ENCODE measurements around the gene TTC8. TPM values are rescaled to one million over a fixed set of nuclear protein-coding genes. Genes with fewer than 3 reads are reported as not detected.
A peak's percentile ranks its signal among the peaks of the same experiment; 100 is the strongest.

The TTC8 gene
- total and polyA plus RNA-seq, 4 experiments from 2014 or later: 1.2 to 1.5 (median 1.5) TPM

GRCh38 chr14:88791252-88791621 lies 33.2 kb upstream of the TTC8 start:
- intact Hi-C loops (cut with micrococcal nuclease): loop anchor here (5.0 to 10.0 kb wide), 2 partner anchors 229 to 1164 kb away; partner anchors contain the start of genes EFCAB11, TDP1 and ZC3H14
- H3K27me3 Mint-ChIP-seq: peaks cover 0 to 2% of the 10 kb centered on the region in 2 donors
- peaks cover 8 to 23% (median 13%) of the 10 kb centered on the region in 4 donors for H3K4me1 Mint-ChIP-seq
- H3K4me3 Mint-ChIP-seq: peak overlapping the region; percentile 87 to 93 (median 92)
- Histone ChIP-seq H3K9me3 (ENCODE audit: control insufficient read depth in 1 of 2, low read length in 2 of 2) (no peaks in the 10 kb centered on the region), H3K27ac (ENCODE audit: low read depth, low read length) (no peak overlapping the region), H3K36me3 (ENCODE audit: insufficient read depth, low read length) (no peaks in the 10 kb centered on the region), H3K4me1 (ENCODE audit: insufficient read depth, low read length) (peaks cover 22% of the 10 kb centered on the region), H3K4me3 (ENCODE audit: low read length in 2 of 2) (no peak overlapping the region), H3K27me3 (ENCODE audit: insufficient read depth, low read length) (no peaks in the 10 kb centered on the region)
- H3K36me3 Mint-ChIP-seq: peaks cover 0 to 4% of the 10 kb centered on the region in 2 donors
- ChIA-PET POLR2A (ENCODE audit: partially characterized antibody) (interaction anchor here (3.7 kb wide), 1 partner anchor 33 kb away, joined by 28 read pairs; the partner anchor contains the start of gene TTC8), CTCF (ENCODE audit: partially characterized antibody) (interaction anchor here (0.6 kb wide), 1 partner anchor 33 kb away, joined by 3 read pairs; the partner anchor contains the start of gene TTC8)
- H3K27ac Mint-ChIP-seq: peak overlapping the region in 5 of 7 donors; percentile 25 to 91 (median 54)
- no peak for DNase-seq
- H3K9me3 Mint-ChIP-seq: no peaks in the 10 kb centered on the region

- H3K27me3 ChIP-seq (ENCODE audit: insufficient read depth, low read length): no peaks in the 10 kb centered on the region
- no peaks in the 10 kb centered on the region for H3K36me3 ChIP-seq (ENCODE audit: insufficient read depth, low read length)
- Mint-ChIP-seq H3K36me3 (peaks cover 0 to 4% of the 10 kb centered on the region in 2 donors), H3K4me3 (peak overlapping the region; percentile 87 to 93 (median 92)), H3K4me1 (peaks cover 8 to 23% (median 13%) of the 10 kb centered on the region in 4 donors), H3K27ac (peak overlapping the region; percentile 77 to 91 (median 87)), H3K9me3 (no peaks in the 10 kb centered on the region), H3K27me3 (peaks cover 0 to 2% of the 10 kb centered on the region in 2 donors)
- peaks cover 22% of the 10 kb centered on the region for H3K4me1 ChIP-seq (ENCODE audit: insufficient read depth, low read length)
- peak overlapping the region; percentile 57 to 86 for H3K4me3 ChIP-seq (ENCODE audit: low read length in 2 of 2)
- peak in 3 of 5 donors; percentile 2 to 52 (median 6) for DNase-seq
- intact Hi-C loops (cut with micrococcal nuclease): loop anchor here (1.0 to 10.0 kb wide), 4 partner anchors 32 to 1163 kb away; partner anchors contain the start of genes EFCAB11, TDP1, TTC8 and ZC3H14
- no peaks in the 10 kb centered on the region for H3K9me3 ChIP-seq (ENCODE audit: control insufficient read depth in 1 of 2, low read length in 2 of 2)
- H3K27ac ChIP-seq (ENCODE audit: low read depth, low read length): peak overlapping the region; percentile 63
- POLR2A ChIA-PET (ENCODE audit: partially characterized antibody): interaction anchor here (1.1 to 3.7 kb wide), 4 partner anchors 10 to 33 kb away, joined by 3 to 28 read pairs (median 3); partner anchors contain the start of gene TTC8
- CTCF ChIA-PET (ENCODE audit: partially characterized antibody): interaction anchor here (0.6 to 2.0 kb wide), 3 partner anchors 33 to 125 kb away, joined by 3 to 6 read pairs (median 5); partner anchors contain the start of gene TTC8
Measured at GRCh38 chr14:88791629-88792472, 32.6 kb upstream of the TTC8 start.

GRCh38 chr14:88792473-88793258 lies 31.8 kb upstream of the TTC8 start, which contains the start of gene EML5:
EML5 (minus strand) TSS chr14:88792953; CDS start chr14:88792503, 450 bp downstream.
- DNase-seq: peak; percentile 82 to 86 (median 86)
- Mint-ChIP-seq H3K27ac (peak within 1 kb of the TSS; percentile 77 to 91 (median 87)), H3K27me3 (peaks cover 0 to 2% of the 10 kb centered on the region in 2 donors), H3K4me3 (peak within 1 kb of the TSS; percentile 87 to 93 (median 92)), H3K36me3 (peaks cover 0 to 4% of the 10 kb centered on the region in 2 donors), H3K4me1 (peaks cover 8 to 23% (median 13%) of the 10 kb centered on the region in 4 donors), H3K9me3 (no peaks in the 10 kb centered on the region)
- H3K27me3 ChIP-seq (ENCODE audit: insufficient read depth, low read length): no peaks in the 10 kb centered on the region
- H3K9me3 ChIP-seq (ENCODE audit: control insufficient read depth in 1 of 2, low read length in 2 of 2): no peaks in the 10 kb centered on the region
- no peaks in the 10 kb centered on the region for H3K36me3 ChIP-seq (ENCODE audit: insufficient read depth, low read length)
- intact Hi-C loops (cut with micrococcal nuclease): loop anchor here (1.0 to 10.0 kb wide), 4 partner anchors 32 to 1162 kb away; partner anchors contain the start of genes EFCAB11, TDP1, TTC8 and ZC3H14
- H3K4me3 ChIP-seq (ENCODE audit: low read length in 2 of 2): peak within 1 kb of the TSS; percentile 57 to 86
- CTCF ChIA-PET (ENCODE audit: partially characterized antibody): interaction anchor here (1.1 to 2.0 kb wide), 2 partner anchors 32 to 126 kb away, joined by 5 to 6 read pairs; partner anchors contain the start of gene TTC8
- POLR2A ChIA-PET (ENCODE audit: partially characterized antibody): interaction anchor here (0.6 to 3.7 kb wide), 5 partner anchors 9 to 125 kb away, joined by 3 to 28 read pairs (median 3); partner anchors contain the start of gene TTC8
- peak within 1 kb of the TSS; percentile 63 for H3K27ac ChIP-seq (ENCODE audit: low read depth, low read length)
- H3K4me1 ChIP-seq (ENCODE audit: insufficient read depth, low read length): peaks cover 22% of the 10 kb centered on the region

GRCh38 chr14:88793259-88793625 lies 31.2 kb upstream of the TTC8 start:
- no peak for DNase-seq
- Histone ChIP-seq H3K27me3 (ENCODE audit: insufficient read depth, low read length) (no peaks in the 10 kb centered on the region), H3K27ac (ENCODE audit: low read depth, low read length) (peak overlapping the region; percentile 63), H3K4me1 (ENCODE audit: insufficient read depth, low read length) (peaks cover 22% of the 10 kb centered on the region), H3K9me3 (ENCODE audit: control insufficient read depth in 1 of 2, low read length in 2 of 2) (no peaks in the 10 kb centered on the region), H3K4me3 (ENCODE audit: low read length in 2 of 2) (peak overlapping the region in 1 of 2 donors; percentile 86), H3K36me3 (ENCODE audit: insufficient read depth, low read length) (no peaks in the 10 kb centered on the region)
- POLR2A ChIA-PET (ENCODE audit: partially characterized antibody): interaction anchor here (0.6 to 3.7 kb wide), 5 partner anchors 8 to 126 kb away, joined by 3 to 28 read pairs (median 3); partner anchors contain the start of gene TTC8
- no peaks in the 10 kb centered on the region for H3K9me3 Mint-ChIP-seq
- H3K27me3 Mint-ChIP-seq: peaks cover 0 to 2% of the 10 kb centered on the region in 2 donors
- intact Hi-C loops (cut with micrococcal nuclease): loop anchor here (5.0 to 10.0 kb wide), 2 partner anchors 231 to 1162 kb away; partner anchors contain the start of genes EFCAB11, TDP1 and ZC3H14
- peaks cover 8 to 23% (median 13%) of the 10 kb centered on the region in 4 donors for H3K4me1 Mint-ChIP-seq
- peak overlapping the region in 6 of 7 donors; percentile 57 to 84 (median 72) for H3K27ac Mint-ChIP-seq
- CTCF ChIA-PET (ENCODE audit: partially characterized antibody): interaction anchor here (1.1 to 2.0 kb wide), 2 partner anchors 32 to 126 kb away, joined by 5 to 6 read pairs; partner anchors contain the start of gene TTC8
- H3K36me3 Mint-ChIP-seq: peaks cover 0 to 4% of the 10 kb centered on the region in 2 donors
- peak overlapping the region; percentile 80 to 86 (median 82) for H3K4me3 Mint-ChIP-seq

GRCh38 chr14:88798156-88798555 lies 26.3 kb upstream of the TTC8 start:
- no peak overlapping the region for H3K4me3 ChIP-seq (ENCODE audit: low read length in 2 of 2)
- H3K9me3 ChIP-seq (ENCODE audit: control insufficient read depth in 1 of 2, low read length in 2 of 2): no peaks in the 10 kb centered on the region
- DNase-seq: no peak
- peaks cover 4% of the 10 kb centered on the region for H3K4me1 ChIP-seq (ENCODE audit: insufficient read depth, low read length)
- H3K36me3 Mint-ChIP-seq: no peaks in the 10 kb centered on the region
- CTCF ChIA-PET (ENCODE audit: partially characterized antibody): no interaction called here
- intact Hi-C loops (cut with micrococcal nuclease): loop anchor here (10.0 kb wide), 1 partner anchor 1157 kb away; the partner anchor contains the start of genes EFCAB11 and TDP1
- H3K27me3 Mint-ChIP-seq: peaks cover 6 to 7% of the 10 kb centered on the region in 2 donors
- H3K27ac ChIP-seq (ENCODE audit: low read depth, low read length): no peak overlapping the region
- no peak overlapping the region for H3K4me3 Mint-ChIP-seq
- no peaks in the 10 kb centered on the region for H3K4me1 Mint-ChIP-seq
- H3K27me3 ChIP-seq (ENCODE audit: insufficient read depth, low read length): no peaks in the 10 kb centered on the region
- no peaks in the 10 kb centered on the region for H3K36me3 ChIP-seq (ENCODE audit: insufficient read depth, low read length)
- POLR2A ChIA-PET (ENCODE audit: partially characterized antibody): no interaction called here
- peak overlapping the region in 1 of 7 donors; percentile 55 for H3K27ac Mint-ChIP-seq
- no peaks in the 10 kb centered on the region for H3K9me3 Mint-ChIP-seq

GRCh38 chr14:88799522-88799921 lies 24.9 kb upstream of the TTC8 start:
- peaks cover 4% of the 10 kb centered on the region for H3K27me3 ChIP-seq (ENCODE audit: insufficient read depth, low read length)
- POLR2A ChIA-PET (ENCODE audit: partially characterized antibody): no interaction called here
- Mint-ChIP-seq H3K36me3 (no peaks in the 10 kb centered on the region), H3K9me3 (peaks cover 0 to 2% (median 0%) of the 10 kb centered on the region in 8 donors), H3K4me3 (no peak overlapping the region), H3K27me3 (peaks cover 9 to 15% of the 10 kb centered on the region in 2 donors), H3K4me1 (no peaks in the 10 kb centered on the region), H3K27ac (no peak overlapping the region)
- H3K27ac ChIP-seq (ENCODE audit: low read depth, low read length): no peak overlapping the region
- H3K4me1 ChIP-seq (ENCODE audit: insufficient read depth, low read length): no peaks in the 10 kb centered on the region
- CTCF ChIA-PET (ENCODE audit: partially characterized antibody): no interaction called here
- no peaks in the 10 kb centered on the region for H3K36me3 ChIP-seq (ENCODE audit: insufficient read depth, low read length)
- H3K4me3 ChIP-seq (ENCODE audit: low read length in 2 of 2): no peak overlapping the region
- DNase-seq: no peak
- no peaks in the 10 kb centered on the region for H3K9me3 ChIP-seq (ENCODE audit: control insufficient read depth in 1 of 2, low read length in 2 of 2)
- intact Hi-C loops (cut with micrococcal nuclease): loop anchor here (10.0 kb wide), 1 partner anchor 1155 kb away; the partner anchor contains the start of genes EFCAB11 and TDP1

All from CD4-positive, alpha-beta memory T cell (primary cell).